Duodenal mucosa (tissue), 2 donors: ENCODE data around the gene GSG1L.

ENCODE experiments used
- H3K27ac ChIP-seq: one replicate; pipeline ENCODE4 v1.7.0; 2013; ENCODE audit warnings: low read depth, low read length
- H3K27me3 ChIP-seq, 2 donors: one replicate each; pipeline ENCODE4 v1.7.0; 2013; ENCODE audit warnings: low read length in 2 of 2, control low read depth in 1 of 2; ENCODE audit not compliant: insufficient read depth in 2 of 2, control insufficient read depth in 1 of 2
- H3K36me3 ChIP-seq, 2 donors: one replicate each; pipeline ENCODE4 v1.7.0; 2013; ENCODE audit warnings: low read length in 2 of 2, control low read depth in 1 of 2; ENCODE audit not compliant: insufficient read depth in 2 of 2, control insufficient read depth in 1 of 2
- H3K4me1 ChIP-seq, 2 donors: one replicate each; pipeline ENCODE4 v1.7.0; 2013; ENCODE audit warnings: low read length in 2 of 2, control low read depth in 1 of 2; ENCODE audit not compliant: insufficient read depth in 2 of 2, control insufficient read depth in 1 of 2
- H3K4me3 ChIP-seq, 2 donors: one replicate each; pipeline ENCODE4 v1.7.0; 2013; ENCODE audit warnings: low read length in 2 of 2, low read depth in 1 of 2
- H3K9ac ChIP-seq, 2 donors: one replicate each; pipeline ENCODE4 v1.7.0; 2013; ENCODE audit warnings: low read length in 2 of 2, low read depth in 1 of 2
- H3K9me3 ChIP-seq, 2 donors: one replicate each; pipeline ENCODE4 v1.7.0; 2013; ENCODE audit warnings: low read length in 2 of 2, control low read depth in 1 of 2; ENCODE audit not compliant: control insufficient read depth in 1 of 2

GSG1L gene

DNA sequence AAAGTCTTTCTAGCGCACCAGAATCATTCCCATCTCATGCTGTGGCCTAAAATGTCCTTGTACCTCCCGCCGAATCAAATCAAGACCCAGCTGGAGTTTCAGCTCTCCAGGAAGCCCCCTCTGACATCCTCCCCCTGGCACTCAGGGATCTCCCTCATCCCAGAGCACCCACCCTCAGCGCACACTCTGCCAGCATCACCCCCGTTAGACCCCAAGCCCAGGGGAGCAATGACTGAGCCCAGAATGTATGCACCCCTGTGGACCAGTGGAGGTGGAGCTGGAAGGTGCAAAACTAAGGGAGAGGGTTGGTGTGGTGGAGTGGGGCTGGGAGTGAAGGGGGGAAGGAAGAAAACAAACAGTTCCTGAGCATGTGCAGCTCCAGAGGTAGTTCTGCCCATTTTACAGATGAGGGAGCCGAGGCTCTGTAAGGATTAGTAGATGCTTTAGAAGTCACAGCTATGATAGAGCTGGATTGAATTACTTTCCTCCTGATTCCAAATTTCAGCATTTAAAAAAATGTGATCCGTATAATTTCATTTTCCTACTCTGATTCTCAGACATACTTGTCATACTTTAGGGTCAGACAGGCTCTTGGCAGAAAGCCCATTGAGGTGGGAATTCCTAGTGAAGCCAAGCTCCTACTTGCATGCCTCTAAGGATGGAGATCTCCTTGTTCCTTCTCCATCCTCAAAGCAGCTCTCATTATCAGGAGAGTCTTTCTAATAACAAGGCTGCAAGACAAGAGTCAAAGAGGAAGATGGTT lies 270.8 kb downstream of the GSG1L start:
- Histone ChIP-seq H3K4me3 (no peak overlapping the region), H3K27ac (no peak overlapping the region), H3K9me3 (no peaks in the 10 kb centered on the region), H3K27me3 (no peaks in the 10 kb centered on the region), H3K4me1 (no peaks in the 10 kb centered on the region), H3K36me3 (no peaks in the 10 kb centered on the region), H3K9ac (no peak overlapping the region)

DNA sequence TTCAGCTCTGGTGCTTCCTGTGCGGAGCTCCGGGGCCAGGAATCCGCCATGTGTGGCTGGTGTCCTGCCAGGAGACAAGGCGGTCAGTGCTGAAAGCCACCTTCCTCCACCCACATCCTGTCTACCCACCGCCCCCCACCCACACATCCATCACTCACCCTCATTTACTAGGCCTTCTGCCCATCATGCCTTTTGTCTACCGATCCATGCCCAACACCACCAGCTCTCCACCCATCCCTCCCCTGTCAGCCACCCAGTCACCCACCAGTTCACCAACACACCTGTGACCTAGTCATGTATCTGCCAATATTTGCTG lies 272.2 kb downstream of the GSG1L start:
- no peaks in the 10 kb centered on the region for H3K27me3 ChIP-seq
- H3K4me1 ChIP-seq, result no peaks in the 10 kb centered on the region
- H3K27ac ChIP-seq, result no peak overlapping the region
- no peak overlapping the region for H3K4me3 ChIP-seq
- no peaks in the 10 kb centered on the region for H3K36me3 ChIP-seq
- no peak overlapping the region for H3K9ac ChIP-seq
- H3K9me3 ChIP-seq, result no peaks in the 10 kb centered on the region

DNA sequence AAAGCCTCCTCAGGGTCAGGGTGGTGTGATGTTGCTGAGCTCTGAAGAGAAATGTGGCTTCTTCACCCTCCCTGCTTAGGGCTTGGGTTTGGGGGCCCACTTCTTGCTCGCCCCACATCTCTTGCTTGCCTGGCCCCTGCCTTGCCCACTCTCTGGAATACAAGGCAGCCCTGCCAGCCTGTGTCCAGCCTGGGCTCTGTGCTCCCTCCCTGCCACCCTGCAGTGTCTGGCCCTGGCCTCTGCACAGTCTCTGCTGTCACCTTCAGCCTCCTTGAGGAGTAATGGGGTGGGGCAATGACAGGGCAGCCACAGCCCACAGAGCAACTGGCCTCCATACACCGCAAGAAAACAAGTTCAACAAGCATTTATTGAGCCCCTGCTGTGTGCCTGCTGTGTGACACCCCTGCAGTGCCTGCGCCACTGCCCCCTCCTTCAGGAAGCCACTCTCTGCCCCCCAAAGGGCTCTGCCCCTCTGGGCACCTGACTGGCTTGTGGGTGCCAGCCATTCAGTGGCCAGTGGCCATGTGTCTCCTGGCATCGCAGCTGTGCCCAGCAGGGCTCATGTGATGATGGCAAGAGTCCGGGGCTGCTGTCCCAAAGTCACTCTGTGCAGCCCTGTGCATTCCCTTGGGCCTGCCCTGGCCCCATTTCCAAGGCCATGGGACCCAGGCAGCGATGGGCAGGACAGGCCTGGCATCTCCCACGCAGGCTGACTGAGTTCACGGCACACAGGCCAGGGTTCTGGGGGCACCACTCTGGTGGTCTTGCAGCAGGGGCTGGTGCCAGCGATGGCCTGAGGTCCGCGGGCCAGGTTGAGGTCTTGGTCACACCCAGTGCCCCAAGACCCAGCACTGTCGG lies 272.7 kb downstream of the GSG1L start:
- no peaks in the 10 kb centered on the region for H3K27me3 ChIP-seq
- H3K36me3 ChIP-seq, result no peaks in the 10 kb centered on the region
- H3K4me3 ChIP-seq, result no peak overlapping the region
- no peak overlapping the region for H3K9ac ChIP-seq
- H3K27ac ChIP-seq, result no peak overlapping the region
- H3K9me3 ChIP-seq, result no peaks in the 10 kb centered on the region
- no peaks in the 10 kb centered on the region for H3K4me1 ChIP-seq

DNA sequence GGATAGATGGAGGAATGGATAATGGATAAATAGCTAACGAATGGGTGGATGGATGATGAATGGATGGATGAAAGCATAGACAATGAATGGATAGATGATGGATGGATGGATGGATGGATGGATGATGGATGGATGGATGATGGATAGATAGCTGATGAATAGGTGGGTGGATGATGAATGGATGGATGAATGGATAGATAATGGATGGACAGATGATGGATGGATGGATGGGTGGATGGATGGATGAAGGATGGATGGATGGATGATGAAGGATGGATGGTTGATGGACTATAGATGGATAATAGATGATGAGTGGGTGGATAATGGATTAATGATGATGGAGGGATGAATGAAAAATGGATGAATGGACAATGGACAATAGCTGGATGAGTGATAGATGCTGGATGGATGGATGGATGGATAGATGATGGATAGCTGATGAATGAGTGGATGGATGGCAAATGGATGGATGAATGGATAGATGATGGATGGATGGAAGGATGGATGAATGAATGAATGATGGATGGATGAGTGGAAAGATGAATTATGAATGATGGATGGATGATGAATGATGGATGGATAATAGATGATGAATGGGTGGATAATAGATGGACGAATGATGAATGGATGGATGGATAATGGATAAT lies 273.8 kb downstream of the GSG1L start:
- no peaks in the 10 kb centered on the region for H3K4me1 ChIP-seq
- no peak overlapping the region for H3K27ac ChIP-seq
- H3K4me3 ChIP-seq, result no peak overlapping the region
- H3K9ac ChIP-seq, result no peak overlapping the region
- no peaks in the 10 kb centered on the region for H3K9me3 ChIP-seq
- H3K27me3 ChIP-seq, result no peaks in the 10 kb centered on the region
- no peaks in the 10 kb centered on the region for H3K36me3 ChIP-seq

DNA sequence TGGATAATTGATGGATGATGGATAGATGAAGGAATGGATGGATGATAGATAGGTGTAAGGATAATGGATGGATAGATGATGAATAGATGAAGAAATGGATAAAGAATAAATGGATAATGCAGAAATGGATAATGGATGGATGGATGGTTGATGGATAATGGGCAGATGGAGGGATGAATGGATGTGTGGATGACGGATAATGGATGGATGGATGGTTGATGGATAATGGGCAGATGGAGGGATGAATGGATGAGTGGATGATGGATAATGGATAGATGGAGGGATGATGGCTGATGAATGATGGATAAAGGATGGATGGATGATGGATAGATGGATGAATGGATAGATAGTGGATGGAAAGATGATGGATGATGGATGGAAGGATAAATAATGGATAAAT lies 274.4 kb downstream of the GSG1L start:
- Histone ChIP-seq H3K4me1 (no peaks in the 10 kb centered on the region), H3K27ac (no peak overlapping the region), H3K9me3 (no peaks in the 10 kb centered on the region), H3K27me3 (no peaks in the 10 kb centered on the region), H3K36me3 (no peaks in the 10 kb centered on the region), H3K4me3 (no peak overlapping the region), H3K9ac (no peak overlapping the region)

DNA sequence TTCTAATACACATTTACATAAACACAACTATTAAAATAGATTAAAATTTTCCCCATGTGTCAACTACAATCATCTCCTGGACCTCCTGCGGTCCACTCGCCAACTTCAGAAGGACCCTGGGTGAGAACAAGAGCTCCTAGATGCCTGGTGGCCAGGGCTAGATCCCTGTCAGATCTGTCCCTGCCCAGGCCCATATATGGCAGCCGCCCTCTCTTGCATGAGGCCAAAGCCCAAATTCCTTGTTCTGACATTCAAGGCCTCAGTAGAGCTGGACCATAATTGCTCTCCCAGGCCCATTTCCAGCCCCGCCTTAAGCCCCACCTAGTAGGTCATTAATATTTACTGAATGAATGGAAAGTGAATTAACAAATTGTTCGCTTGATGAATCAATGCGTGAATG lies 275.8 kb downstream of the GSG1L start:
- Histone ChIP-seq H3K4me3 (no peak overlapping the region), H3K9me3 (no peaks in the 10 kb centered on the region), H3K27ac (no peak overlapping the region), H3K4me1 (no peaks in the 10 kb centered on the region), H3K9ac (no peak overlapping the region), H3K36me3 (no peaks in the 10 kb centered on the region), H3K27me3 (peaks cover 0 to 4% of the 10 kb centered on the region in 2 donors)

DNA sequence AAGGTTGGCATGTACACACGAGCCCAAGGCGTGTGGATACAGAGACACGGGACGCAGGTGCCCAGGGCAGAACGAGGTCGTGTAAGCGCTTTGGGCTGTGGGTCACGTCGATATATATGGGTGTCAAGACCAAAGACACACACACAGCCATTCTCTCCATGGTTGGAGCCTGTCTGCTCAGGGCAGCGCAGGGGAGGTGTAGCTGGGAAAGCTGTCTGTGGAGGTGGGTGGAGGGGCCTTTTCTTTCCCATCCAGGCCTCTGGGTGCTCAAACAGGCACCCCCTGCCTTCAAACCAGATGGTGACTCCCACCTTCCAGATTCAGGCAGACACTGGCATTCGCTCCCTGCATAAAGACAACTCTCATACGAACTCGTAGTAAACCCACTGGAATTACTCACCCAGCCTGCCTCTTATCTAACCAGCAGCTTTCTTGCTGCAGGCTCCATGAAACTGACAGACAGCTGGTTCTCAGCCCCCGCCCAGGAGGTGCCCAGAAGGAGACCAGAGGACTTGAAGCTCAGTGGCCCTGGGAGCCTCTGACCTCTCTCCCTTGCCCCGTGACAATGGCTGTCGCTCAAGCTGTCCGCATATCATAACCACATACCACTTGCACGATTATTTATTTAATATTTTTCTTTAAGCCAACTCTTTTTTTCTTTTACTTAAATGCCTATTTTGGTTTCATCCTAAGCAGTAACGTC lies 276.4 kb downstream of the GSG1L start:
- Histone ChIP-seq H3K27ac (no peak overlapping the region), H3K9me3 (no peaks in the 10 kb centered on the region), H3K27me3 (peaks cover 0 to 4% of the 10 kb centered on the region in 2 donors), H3K9ac (no peak overlapping the region), H3K36me3 (no peaks in the 10 kb centered on the region), H3K4me1 (no peaks in the 10 kb centered on the region), H3K4me3 (no peak overlapping the region)

DNA sequence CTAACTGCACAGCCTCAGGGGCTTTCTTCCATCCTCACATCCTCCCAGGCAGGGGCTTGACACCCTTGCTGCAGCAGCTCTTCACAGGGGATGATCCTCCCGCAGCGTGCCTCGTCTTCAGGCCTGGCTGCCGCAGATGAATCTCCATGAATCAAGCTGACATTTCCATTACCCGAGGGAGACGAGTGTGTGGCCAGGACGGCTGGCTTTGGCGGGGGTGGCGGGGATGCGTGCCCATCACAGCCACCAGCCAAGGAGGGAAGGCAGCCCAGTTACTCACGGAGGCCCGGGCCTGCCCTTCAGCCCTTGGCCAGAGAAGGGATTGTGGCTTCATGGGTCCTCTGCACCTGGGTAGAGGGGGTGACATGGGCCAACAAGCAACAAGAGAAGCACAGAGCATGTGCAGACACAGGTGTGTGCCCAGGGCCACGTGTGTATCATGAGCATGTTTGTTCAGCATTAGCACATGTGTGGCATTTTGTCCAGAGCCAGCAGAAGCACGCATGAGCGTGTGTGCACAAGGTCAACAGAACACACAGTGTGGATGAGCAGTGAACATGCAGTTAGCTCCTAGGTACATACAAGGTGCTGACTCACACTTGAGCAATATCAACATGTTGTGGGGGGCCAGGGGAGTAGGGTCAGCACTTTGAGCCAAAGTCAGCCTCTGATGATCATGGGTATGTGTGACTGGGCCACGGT lies 277.1 kb downstream of the GSG1L start:
- peaks cover 0 to 4% of the 10 kb centered on the region in 2 donors for H3K27me3 ChIP-seq
- H3K9ac ChIP-seq, result no peak overlapping the region
- no peaks in the 10 kb centered on the region for H3K9me3 ChIP-seq
- H3K4me1 ChIP-seq, result no peaks in the 10 kb centered on the region
- H3K27ac ChIP-seq, result no peak overlapping the region
- H3K36me3 ChIP-seq, result no peaks in the 10 kb centered on the region
- H3K4me3 ChIP-seq, result no peak overlapping the region

DNA sequence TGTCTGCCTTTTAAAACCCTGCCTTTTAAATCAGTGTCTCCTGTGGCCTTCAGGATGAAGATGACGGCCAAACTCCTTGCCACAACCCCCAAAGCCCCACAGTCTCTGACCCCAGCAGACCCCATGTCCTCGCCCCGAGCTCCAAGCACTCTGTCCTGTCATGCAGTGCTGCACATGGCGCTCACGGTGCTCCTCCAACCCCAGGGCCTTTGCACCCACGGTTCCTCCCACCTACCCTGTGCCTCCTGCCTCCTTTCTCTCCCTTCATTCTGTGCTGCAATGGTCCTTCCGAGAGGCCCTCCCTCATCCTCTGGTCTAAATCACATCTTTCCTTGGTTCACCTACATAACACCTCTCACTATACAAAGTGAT lies 278.2 kb downstream of the GSG1L start:
- Histone ChIP-seq H3K9me3 (no peaks in the 10 kb centered on the region), H3K27ac (no peak overlapping the region), H3K4me3 (no peak overlapping the region), H3K9ac (no peak overlapping the region), H3K27me3 (peaks cover 0 to 4% of the 10 kb centered on the region in 2 donors), H3K4me1 (no peaks in the 10 kb centered on the region), H3K36me3 (no peaks in the 10 kb centered on the region)
